Liver (tissue), 9 donors: ENCODE results near the gene MCM7. TPM values are rescaled to one million over a fixed set of nuclear protein-coding genes. Genes with fewer than 3 reads are reported as not detected.
"Not testable (repeated sequence)": the region's sequence is repeated elsewhere in the genome, so short reads cannot be mapped to it uniquely, and the experiment has no call there.

Experiments
- DNase-seq: peaks from one replicate; pipeline ENCODE4 v3.0.0-alpha.2; 2017; ENCODE audit warnings: low spot score
- H3K27ac ChIP-seq, 2 donors: one replicate each; pipeline ENCODE4 v1.7.0; 2013; ENCODE audit warnings: inconsistent platforms in 2 of 2, low read length in 2 of 2, control low read depth in 1 of 2, low read depth in 1 of 2, mild to moderate bottlenecking in 1 of 2
- H3K27me3 ChIP-seq, 4 donors: one replicate each; pipeline versions ENCODE4 v1.6.1 to v1.7.0; 2013; ENCODE audit warnings: low read length in 3 of 4, inconsistent platforms in 1 of 4, mild to moderate bottlenecking in 1 of 4, moderate library complexity in 1 of 4; ENCODE audit not compliant: control insufficient read depth in 4 of 4, insufficient read depth in 4 of 4
- H3K36me3 ChIP-seq, 4 donors: one replicate each; pipeline versions ENCODE4 v1.6.1 to v1.7.0; 2013; ENCODE audit warnings: low read length in 3 of 4, mild to moderate bottlenecking in 3 of 4, low read depth in 1 of 4, moderate library complexity in 1 of 4; ENCODE audit not compliant: control insufficient read depth in 4 of 4, insufficient read depth in 3 of 4
- H3K4me1 ChIP-seq, 4 donors: one replicate each; pipeline versions ENCODE4 v1.6.1 to v1.7.0; 2013; ENCODE audit warnings: low read length in 3 of 4, mild to moderate bottlenecking in 3 of 4, moderate library complexity in 1 of 4; ENCODE audit not compliant: control insufficient read depth in 4 of 4, insufficient read depth in 4 of 4
- H3K4me3 ChIP-seq, 3 donors: one replicate each; pipeline versions ENCODE4 v1.6.1 to v1.7.0; 2013; ENCODE audit warnings: low read length in 3 of 3, control low read depth in 1 of 3, low read depth in 1 of 3, mild to moderate bottlenecking in 1 of 3
- H3K9ac ChIP-seq, 2 donors: one replicate each; pipeline ENCODE4 v1.7.0; 2013; ENCODE audit warnings: low read length in 2 of 2, mild to moderate bottlenecking in 2 of 2, moderate library complexity in 2 of 2, control low read depth in 1 of 2, low read depth in 1 of 2
- H3K9me3 ChIP-seq, 4 donors: one replicate each; pipeline versions ENCODE4 v1.6.1 to v1.7.0; 2013; ENCODE audit warnings: low read length in 3 of 4; ENCODE audit not compliant: control insufficient read depth in 4 of 4
- EGR1 ChIP-seq, 2 donors: IDR thresholded peaks; 2 replicates each; pipeline ENCODE4 v1.6.1; 2016 to 2018; ENCODE audit warnings: antibody characterized with exemption in 2 of 2, low read depth in 2 of 2
- FOXA1 ChIP-seq: IDR thresholded peaks from 2 replicates; pipeline ENCODE4 v1.6.1; 2016; ENCODE audit warnings: antibody characterized with exemption
- FOXA2 ChIP-seq: IDR thresholded peaks from 2 replicates; pipeline ENCODE4 v1.6.1; 2016; ENCODE audit warnings: antibody characterized with exemption
- GABPA ChIP-seq, 2 donors: IDR thresholded peaks in 1 of 2; conservative IDR thresholded peaks in 1 of 2; 2 replicates each; pipeline ENCODE4 v1.6.1; 2016; ENCODE audit warnings: antibody characterized with exemption in 2 of 2, mild to moderate bottlenecking in 1 of 2, moderate library complexity in 1 of 2
- HNF4A ChIP-seq, 2 donors: conservative IDR thresholded peaks; 2 replicates each; pipeline ENCODE4 v1.6.1; 2016; ENCODE audit warnings: antibody characterized with exemption in 2 of 2, mild to moderate bottlenecking in 2 of 2
- HNF4G ChIP-seq: IDR thresholded peaks from 2 replicates; pipeline ENCODE4 v1.6.1; 2016; ENCODE audit warnings: antibody characterized with exemption
- JUND ChIP-seq, 2 donors: IDR thresholded peaks; 2 replicates each; pipeline ENCODE4 v1.6.1; 2016; ENCODE audit warnings: antibody characterized with exemption in 2 of 2
- NR2F2 ChIP-seq: IDR thresholded peaks from 2 replicates; pipeline ENCODE4 v1.6.1; 2016; ENCODE audit warnings: antibody characterized with exemption
- RAD21 ChIP-seq, 2 donors: IDR thresholded peaks; 2 replicates each; pipeline ENCODE4 v1.6.1; 2016; ENCODE audit warnings: antibody characterized with exemption in 2 of 2, mild to moderate bottlenecking in 2 of 2
- RXRA ChIP-seq, 2 donors: IDR thresholded peaks; 2 replicates each; pipeline ENCODE4 v1.6.1; 2017 to 2018; ENCODE audit warnings: antibody characterized with exemption in 2 of 2, mild to moderate bottlenecking in 1 of 2
- SP1 ChIP-seq: IDR thresholded peaks from 2 replicates; pipeline ENCODE4 v1.6.1; 2018; ENCODE audit warnings: antibody characterized with exemption, mild to moderate bottlenecking
- TAF1 ChIP-seq: conservative IDR thresholded peaks from 2 replicates; pipeline ENCODE4 v1.6.1; 2016; ENCODE audit warnings: antibody characterized with exemption, mild to moderate bottlenecking
- YY1 ChIP-seq: IDR thresholded peaks from 2 replicates; pipeline ENCODE4 v1.6.1; 2016; ENCODE audit warnings: antibody characterized with exemption, mild to moderate bottlenecking
- WGBS: extraction: QIAGEN DNeasy Blood & Tissue Kit; methylation state at CpG from one replicate; pipeline ENCODE4 v1.1.7; 2013; 5-methylcytosine and 5-hydroxymethylcytosine counted together
- polyA plus RNA-seq, 2 donors: library from polyadenylated mRNA; stranded (reverse) in 1 of 2; unstranded in 1 of 2; fragments of 200-250 nt in 1 of 2; fragments of >200 nt in 1 of 2; fragmentation: Nextera tagmentation in 1 of 2; extraction: Ambion mirVana in 1 of 2; gene quantifications; one replicate each; pipeline versions ENCODE4 v1.2.1 to v1.2.3, GENCODE V29; 2013 to 2015
- total RNA-seq, 2 donors: library from RNA; depleted of rRNA; stranded (reverse); fragments of >200 nt; gene quantifications; one replicate each; pipeline ENCODE4 v1.2.3, GENCODE V29; 2014
- TF ChIP-seq, protein P1 (sequence below): IDR thresholded peaks from 2 replicates; pipeline ENCODE4 v1.6.1; 2016; ENCODE audit warnings: antibody characterized with exemption
- TF ChIP-seq, protein P2 (sequence below): IDR thresholded peaks from 2 replicates; pipeline ENCODE4 v1.6.1; 2016; ENCODE audit warnings: antibody characterized with exemption
- TF ChIP-seq, protein P3 (sequence below): IDR thresholded peaks from 2 replicates; pipeline ENCODE4 v1.6.1; 2016; ENCODE audit warnings: antibody characterized with exemption, mild to moderate bottlenecking
- TF ChIP-seq, protein P4 (sequence below): IDR thresholded peaks from 2 replicates; pipeline ENCODE4 v1.6.1; 2016; ENCODE audit warnings: antibody characterized with exemption
- TF ChIP-seq, protein P5 (sequence below): fragments of 150-350 bp; IDR thresholded peaks from 2 replicates; pipeline ENCODE4 v1.5.1; 2017; ENCODE audit warnings: improper control_type of control experiment, low read depth, low read length; ENCODE audit not compliant: missing input control
- donor health status: healthy.
- donor health status: healthy.
- donor health status: healthy.
- donor health status: healthy.
- donor health status: healthy.

MCM7 gene
- total and polyA plus RNA-seq, 4 donors: 12.6 to 143 (median 17.6) TPM

DNA sequence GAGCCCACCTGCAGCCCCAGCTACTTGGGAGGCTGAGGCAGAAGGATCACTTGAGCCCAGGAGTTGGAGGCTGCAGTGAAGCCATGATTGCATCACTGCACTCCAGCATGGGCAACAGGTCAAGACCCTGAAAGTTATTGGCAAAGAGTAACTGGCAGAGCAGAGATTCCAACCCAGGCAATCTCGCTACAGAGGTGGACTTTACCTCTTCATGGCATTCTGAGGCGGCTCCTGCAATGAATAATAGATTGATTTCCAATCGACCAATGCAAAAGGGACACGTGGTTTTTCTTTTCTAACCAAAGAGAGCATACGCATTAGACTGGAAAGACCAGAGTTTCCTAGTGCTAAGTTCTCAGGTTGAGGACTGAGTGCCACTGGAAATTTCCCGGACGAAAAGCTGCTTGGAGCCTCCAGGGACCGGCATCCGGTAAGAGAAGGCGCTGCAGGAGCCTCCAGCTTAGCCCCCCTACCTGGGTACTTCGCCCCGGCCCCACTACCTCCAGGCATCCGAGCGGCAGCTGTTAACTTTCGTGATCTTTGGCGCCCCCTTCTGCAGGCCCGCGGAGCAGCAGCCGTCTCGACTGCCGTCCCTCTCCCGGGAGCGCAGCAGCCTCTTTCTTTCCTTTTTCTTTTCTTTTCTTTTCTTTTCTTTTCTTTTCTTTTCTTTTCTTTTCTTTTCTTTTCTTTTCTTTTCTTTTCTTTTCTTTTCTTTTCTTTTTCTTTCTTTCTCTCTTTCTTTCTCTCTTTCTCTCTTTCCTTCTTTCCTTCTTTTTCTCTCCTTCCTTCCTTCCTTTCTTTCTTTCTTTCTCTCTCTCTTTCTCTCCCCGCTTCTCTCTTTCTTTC, 29.6 kb upstream of the MCM7 start:
- Histone ChIP-seq H3K4me3 (peak overlapping the region; percentile 23 to 53 (median 53)), H3K9ac (peak overlapping the region in 1 of 2 donors; percentile 72), H3K36me3 (no peaks in the 10 kb centered on the region), H3K27ac (peak overlapping the region; percentile 29 to 36), H3K4me1 (peaks cover 9 to 34% (median 18%) of the 10 kb centered on the region in 4 donors), H3K27me3 (no peaks in the 10 kb centered on the region), H3K9me3 (no peaks in the 10 kb centered on the region)
- TF ChIP-seq, protein P1, sequence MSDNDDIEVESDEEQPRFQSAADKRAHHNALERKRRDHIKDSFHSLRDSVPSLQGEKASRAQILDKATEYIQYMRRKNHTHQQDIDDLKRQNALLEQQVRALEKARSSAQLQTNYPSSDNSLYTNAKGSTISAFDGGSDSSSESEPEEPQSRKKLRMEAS: peak; percentile 77
- TF ChIP-seq NR2F2 (peak; percentile 95), FOXA2 (no peak), RXRA (IDR thresholded peaks at IDR 0.05) (peak; percentile 77 to 84), HNF4G (peak; percentile 88), EGR1 (IDR thresholded peaks at IDR 0.05; ENCODE audit: low read depth in 2 of 2) (no peak), FOXA1 (peak; percentile 40), HNF4A (conservative IDR thresholded peaks at IDR 0.05) (peak; percentile 88 to 95), RAD21 (IDR thresholded peaks at IDR 0.05) (peak; percentile 76 to 81), TAF1 (peak; percentile 35), YY1 (peak; percentile 72), GABPA (IDR thresholded peaks at IDR 0.05 in 1 of 2, conservative IDR thresholded peaks at IDR 0.05 in 1 of 2) (peak in 1 of 2 donors; percentile 54), SP1 (peak; percentile 97), JUND (IDR thresholded peaks at IDR 0.05) (peak; percentile 63 to 73)
- TF ChIP-seq, protein P2, sequence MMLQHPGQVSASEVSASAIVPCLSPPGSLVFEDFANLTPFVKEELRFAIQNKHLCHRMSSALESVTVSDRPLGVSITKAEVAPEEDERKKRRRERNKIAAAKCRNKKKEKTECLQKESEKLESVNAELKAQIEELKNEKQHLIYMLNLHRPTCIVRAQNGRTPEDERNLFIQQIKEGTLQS: peak; percentile 98
- TF ChIP-seq, protein P3, sequence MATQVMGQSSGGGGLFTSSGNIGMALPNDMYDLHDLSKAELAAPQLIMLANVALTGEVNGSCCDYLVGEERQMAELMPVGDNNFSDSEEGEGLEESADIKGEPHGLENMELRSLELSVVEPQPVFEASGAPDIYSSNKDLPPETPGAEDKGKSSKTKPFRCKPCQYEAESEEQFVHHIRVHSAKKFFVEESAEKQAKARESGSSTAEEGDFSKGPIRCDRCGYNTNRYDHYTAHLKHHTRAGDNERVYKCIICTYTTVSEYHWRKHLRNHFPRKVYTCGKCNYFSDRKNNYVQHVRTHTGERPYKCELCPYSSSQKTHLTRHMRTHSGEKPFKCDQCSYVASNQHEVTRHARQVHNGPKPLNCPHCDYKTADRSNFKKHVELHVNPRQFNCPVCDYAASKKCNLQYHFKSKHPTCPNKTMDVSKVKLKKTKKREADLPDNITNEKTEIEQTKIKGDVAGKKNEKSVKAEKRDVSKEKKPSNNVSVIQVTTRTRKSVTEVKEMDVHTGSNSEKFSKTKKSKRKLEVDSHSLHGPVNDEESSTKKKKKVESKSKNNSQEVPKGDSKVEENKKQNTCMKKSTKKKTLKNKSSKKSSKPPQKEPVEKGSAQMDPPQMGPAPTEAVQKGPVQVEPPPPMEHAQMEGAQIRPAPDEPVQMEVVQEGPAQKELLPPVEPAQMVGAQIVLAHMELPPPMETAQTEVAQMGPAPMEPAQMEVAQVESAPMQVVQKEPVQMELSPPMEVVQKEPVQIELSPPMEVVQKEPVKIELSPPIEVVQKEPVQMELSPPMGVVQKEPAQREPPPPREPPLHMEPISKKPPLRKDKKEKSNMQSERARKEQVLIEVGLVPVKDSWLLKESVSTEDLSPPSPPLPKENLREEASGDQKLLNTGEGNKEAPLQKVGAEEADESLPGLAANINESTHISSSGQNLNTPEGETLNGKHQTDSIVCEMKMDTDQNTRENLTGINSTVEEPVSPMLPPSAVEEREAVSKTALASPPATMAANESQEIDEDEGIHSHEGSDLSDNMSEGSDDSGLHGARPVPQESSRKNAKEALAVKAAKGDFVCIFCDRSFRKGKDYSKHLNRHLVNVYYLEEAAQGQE: peak; percentile 51
- TF ChIP-seq, protein P4, sequence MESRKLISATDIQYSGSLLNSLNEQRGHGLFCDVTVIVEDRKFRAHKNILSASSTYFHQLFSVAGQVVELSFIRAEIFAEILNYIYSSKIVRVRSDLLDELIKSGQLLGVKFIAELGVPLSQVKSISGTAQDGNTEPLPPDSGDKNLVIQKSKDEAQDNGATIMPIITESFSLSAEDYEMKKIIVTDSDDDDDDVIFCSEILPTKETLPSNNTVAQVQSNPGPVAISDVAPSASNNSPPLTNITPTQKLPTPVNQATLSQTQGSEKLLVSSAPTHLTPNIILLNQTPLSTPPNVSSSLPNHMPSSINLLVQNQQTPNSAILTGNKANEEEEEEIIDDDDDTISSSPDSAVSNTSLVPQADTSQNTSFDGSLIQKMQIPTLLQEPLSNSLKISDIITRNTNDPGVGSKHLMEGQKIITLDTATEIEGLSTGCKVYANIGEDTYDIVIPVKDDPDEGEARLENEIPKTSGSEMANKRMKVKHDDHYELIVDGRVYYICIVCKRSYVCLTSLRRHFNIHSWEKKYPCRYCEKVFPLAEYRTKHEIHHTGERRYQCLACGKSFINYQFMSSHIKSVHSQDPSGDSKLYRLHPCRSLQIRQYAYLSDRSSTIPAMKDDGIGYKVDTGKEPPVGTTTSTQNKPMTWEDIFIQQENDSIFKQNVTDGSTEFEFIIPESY: peak; percentile 49
- TF ChIP-seq, protein P5, sequence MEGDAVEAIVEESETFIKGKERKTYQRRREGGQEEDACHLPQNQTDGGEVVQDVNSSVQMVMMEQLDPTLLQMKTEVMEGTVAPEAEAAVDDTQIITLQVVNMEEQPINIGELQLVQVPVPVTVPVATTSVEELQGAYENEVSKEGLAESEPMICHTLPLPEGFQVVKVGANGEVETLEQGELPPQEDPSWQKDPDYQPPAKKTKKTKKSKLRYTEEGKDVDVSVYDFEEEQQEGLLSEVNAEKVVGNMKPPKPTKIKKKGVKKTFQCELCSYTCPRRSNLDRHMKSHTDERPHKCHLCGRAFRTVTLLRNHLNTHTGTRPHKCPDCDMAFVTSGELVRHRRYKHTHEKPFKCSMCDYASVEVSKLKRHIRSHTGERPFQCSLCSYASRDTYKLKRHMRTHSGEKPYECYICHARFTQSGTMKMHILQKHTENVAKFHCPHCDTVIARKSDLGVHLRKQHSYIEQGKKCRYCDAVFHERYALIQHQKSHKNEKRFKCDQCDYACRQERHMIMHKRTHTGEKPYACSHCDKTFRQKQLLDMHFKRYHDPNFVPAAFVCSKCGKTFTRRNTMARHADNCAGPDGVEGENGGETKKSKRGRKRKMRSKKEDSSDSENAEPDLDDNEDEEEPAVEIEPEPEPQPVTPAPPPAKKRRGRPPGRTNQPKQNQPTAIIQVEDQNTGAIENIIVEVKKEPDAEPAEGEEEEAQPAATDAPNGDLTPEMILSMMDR: peak; percentile 76
- DNase-seq: peak; percentile 91
- WGBS: 7% methylated on average over 24 of the region's 24 CpGs

DNA sequence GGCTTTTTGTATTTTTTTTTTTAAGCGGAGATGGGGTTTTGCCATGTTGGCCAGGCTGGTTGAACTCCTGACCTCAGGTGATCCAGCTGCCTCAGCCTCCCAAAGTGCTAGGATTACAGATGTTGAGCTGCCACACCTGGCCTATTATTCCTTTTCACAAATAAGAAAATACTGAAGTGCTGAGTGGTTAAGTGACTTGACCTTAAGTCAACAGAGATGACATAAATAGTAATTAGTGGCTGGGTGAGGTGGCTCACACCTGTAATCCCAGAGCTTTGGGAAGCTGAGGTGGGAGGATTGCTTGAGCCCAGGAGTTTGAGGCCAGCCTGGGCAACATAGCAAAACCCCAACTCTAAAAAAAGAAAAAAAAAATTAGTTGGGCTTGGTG, 29.0 kb upstream of the MCM7 start:
- not testable (repeated sequence) for H3K27ac ChIP-seq, H3K36me3 ChIP-seq, H3K9me3 ChIP-seq, H3K4me3 ChIP-seq, DNase-seq, H3K9ac ChIP-seq, H3K27me3 ChIP-seq
- peaks cover 9 to 35% (median 19%) of the 10 kb centered on the region in 4 donors for H3K4me1 ChIP-seq
- 98% methylated on average over 1 of the region's 1 CpG for WGBS
